Testis (tissue), 3 donors: ENCODE measurements around the gene ICAM2. TPM values are rescaled to one million over a fixed set of nuclear protein-coding genes. Genes with fewer than 3 reads are reported as not detected.
A peak's percentile ranks its signal among the peaks of the same experiment; 100 is the strongest.
"Not testable (repeated sequence)": the region's sequence is repeated elsewhere in the genome, so short reads cannot be mapped to it uniquely, and the experiment has no call there.

Experiments used
- DNase-seq: peaks from one replicate; pipeline ENCODE4 v3.0.0-alpha.2; 2019
- H3K27ac ChIP-seq, 2 donors: fragments of 200-600 bp; sonication (generic); one replicate each; pipeline ENCODE4 v1.5.1; 2019
- H3K27me3 ChIP-seq: fragments of 200-600 bp; sonication (generic); one replicate; pipeline ENCODE4 v1.5.1; 2019
- H3K36me3 ChIP-seq: fragments of 200-600 bp; sonication (generic); one replicate; pipeline ENCODE4 v1.5.1; 2017; ENCODE audit warnings: low read depth; ENCODE audit errors: missing control alignments
- H3K4me1 ChIP-seq: fragments of 200-600 bp; sonication (generic); one replicate; pipeline ENCODE4 v1.5.1; 2019
- H3K4me3 ChIP-seq, 2 donors: fragments of 200-600 bp; sonication (generic); one replicate each; pipeline ENCODE4 v1.5.1; 2017 to 2019
- H3K9me3 ChIP-seq: fragments of 200-600 bp; sonication (generic); one replicate; pipeline ENCODE4 v1.5.1; 2017
- CTCF ChIP-seq, 3 experiments: fragments of 450-650 bp in 2 of 3; fragments of 200-600 bp in 1 of 3; sonication (generic) in 1 of 3; IDR thresholded peaks; one replicate each; pipeline ENCODE4 v1.5.1; 2016 to 2019; ENCODE audit warnings: antibody characterized with exemption in 3 of 3, mild to moderate bottlenecking in 2 of 3, moderate library complexity in 1 of 3
- POLR2A ChIP-seq: fragments of 450-650 bp; IDR thresholded peaks from one replicate; pipeline ENCODE4 v1.6.1; 2017; ENCODE audit warnings: antibody characterized with exemption, mild to moderate bottlenecking, moderate library complexity
- WGBS, 2 donors: methylation state at CpG; one replicate each; pipeline ENCODE4 v1.1.5; 2018; 5-methylcytosine and 5-hydroxymethylcytosine counted together
- intact Hi-C: fragments of 100-400 bp; cut with DNase I; formaldehyde crosslinking; loops from one replicate; pipeline ENCODE4 v1.15.1; 2023; ENCODE audit warnings: low total_unique reads
- polyA plus RNA-seq: library from polyadenylated mRNA; stranded (reverse); fragments of 350-450 nt; fragmentation: Illumina TruSeq; extraction: RNeasy Lipid Tissue Mini Kit (QIAGEN cat#74804); gene quantifications from one replicate; pipeline ENCODE4 v1.2.3, GENCODE V29; 2014; ENCODE audit warnings: low read depth, low replicate concordance; ENCODE audit not compliant: insufficient read depth
- total RNA-seq, 2 donors: library from RNA; depleted of rRNA; stranded (reverse); fragments of >200 nt; gene quantifications; one replicate each; pipeline ENCODE4 v1.2.3, GENCODE V29; 2016

The ICAM2 gene
- total and polyA plus RNA-seq, 3 donors from 2014 or later = 5.2 to 12.1 (median 11.3) TPM

- intact Hi-C loops = no loop called here
- DNase-seq = peak; percentile 9
- H3K9me3 ChIP-seq = no peaks in the 10 kb centered on the region
- H3K27ac ChIP-seq = no peak overlapping the region
- no peaks in the 10 kb centered on the region for H3K4me1 ChIP-seq
- H3K27me3 ChIP-seq = no peaks in the 10 kb centered on the region
- TF ChIP-seq POLR2A (no peak), CTCF (IDR thresholded peaks at IDR 0.05) (no peak)
- no peak overlapping the region for H3K4me3 ChIP-seq
- no peaks in the 10 kb centered on the region for H3K36me3 ChIP-seq
- WGBS, 2 donors = 70 to 73% methylated on average over 8 of the region's 8 CpGs
Measured at GRCh38 chr17:64009571-64010402, 10.6 kb downstream of the ICAM2 start.

GRCh38 chr17:64008830-64009229, 11.6 kb downstream of the ICAM2 start:
- 63 to 72% methylated on average over 4 of the region's 4 CpGs for WGBS, 2 donors
- no peak for TF ChIP-seq POLR2A
- Histone ChIP-seq H3K27ac (no peak overlapping the region), H3K9me3 (no peaks in the 10 kb centered on the region), H3K4me1 (no peaks in the 10 kb centered on the region), H3K4me3 (no peak overlapping the region), H3K36me3 (no peaks in the 10 kb centered on the region), H3K27me3 (no peaks in the 10 kb centered on the region)
- peak; percentile 8 for DNase-seq
- intact Hi-C loops = no loop called here

- DNase-seq = no peak
- Histone ChIP-seq H3K36me3 (no peaks in the 10 kb centered on the region), H3K4me3 (no peak overlapping the region), H3K27me3 (no peaks in the 10 kb centered on the region), H3K4me1 (no peaks in the 10 kb centered on the region), H3K27ac (no peak overlapping the region), H3K9me3 (no peaks in the 10 kb centered on the region)
- intact Hi-C loops = no loop called here
- WGBS, 2 donors = 85 to 87% methylated on average over 5 of the region's 5 CpGs
- TF ChIP-seq POLR2A (no peak), CTCF (IDR thresholded peaks at IDR 0.05) (no peak)
Measured at GRCh38 chr17:64008346-64008745, 12.1 kb downstream of the ICAM2 start.

- Histone ChIP-seq H3K9me3 (no peaks in the 10 kb centered on the region), H3K27ac (no peak overlapping the region), H3K27me3 (no peaks in the 10 kb centered on the region), H3K4me3 (no peak overlapping the region), H3K4me1 (no peaks in the 10 kb centered on the region), H3K36me3 (no peaks in the 10 kb centered on the region)
- no peak for TF ChIP-seq POLR2A
- no peak for TF ChIP-seq CTCF (IDR thresholded peaks at IDR 0.05)
- WGBS, 2 donors = 64 to 69% methylated on average over 5 of the region's 5 CpGs
- peak; percentile 14 for DNase-seq
- intact Hi-C loops = no loop called here
Measured at GRCh38 chr17:64007838-64008282, 12.6 kb downstream of the ICAM2 start.

- H3K4me1 ChIP-seq, H3K9me3 ChIP-seq, H3K36me3 ChIP-seq, intact Hi-C loops, H3K4me3 ChIP-seq, H3K27ac ChIP-seq, H3K27me3 ChIP-seq: not testable (repeated sequence)
- 90% methylated on average over 5 of the region's 5 CpGs for WGBS, 2 donors
- peak; percentile 10 for DNase-seq
Measured at GRCh38 chr17:64007089-64007837, 13.2 kb downstream of the ICAM2 start.
